Nephron progenitor cell (in vitro differentiated cells): Measurements from ENCODE around the gene BHLHE23.

Experiments used
- DNase-seq: peaks from one replicate; pipeline ENCODE4 v3.0.0; 2021
- H3K27ac Mint-ChIP-seq: 2 replicates; pipeline ENCODE4 v1.8.0; 2021; ENCODE audit warnings: mild to moderate bottlenecking, moderate library complexity, mixed read lengths
- H3K27me3 Mint-ChIP-seq: 2 replicates; pipeline ENCODE4 v1.8.0; 2021; ENCODE audit warnings: mild to moderate bottlenecking, low read depth, mixed read lengths; ENCODE audit not compliant: poor library complexity
- H3K36me3 Mint-ChIP-seq: 2 replicates; pipeline ENCODE4 v1.8.0; 2021; ENCODE audit warnings: low read depth, mixed read lengths
- H3K4me1 Mint-ChIP-seq: 2 replicates; pipeline ENCODE4 v1.8.0; 2021; ENCODE audit warnings: mixed read lengths
- H3K4me3 Mint-ChIP-seq: 2 replicates; pipeline ENCODE4 v1.8.0; 2021; ENCODE audit warnings: mild to moderate bottlenecking, moderate library complexity, mixed read lengths
- H3K9me3 Mint-ChIP-seq: 2 replicates; pipeline ENCODE4 v1.8.0; 2021; ENCODE audit warnings: mild to moderate bottlenecking, moderate library complexity, mixed read lengths
- TF ChIP-seq, protein P1 (sequence below): fragments of 200-600 bp; sonication (generic); IDR thresholded peaks from 2 replicates; pipeline ENCODE4 v1.5.0; 2021; ENCODE audit warnings: antibody characterized with exemption

The BHLHE23 gene

DNA sequence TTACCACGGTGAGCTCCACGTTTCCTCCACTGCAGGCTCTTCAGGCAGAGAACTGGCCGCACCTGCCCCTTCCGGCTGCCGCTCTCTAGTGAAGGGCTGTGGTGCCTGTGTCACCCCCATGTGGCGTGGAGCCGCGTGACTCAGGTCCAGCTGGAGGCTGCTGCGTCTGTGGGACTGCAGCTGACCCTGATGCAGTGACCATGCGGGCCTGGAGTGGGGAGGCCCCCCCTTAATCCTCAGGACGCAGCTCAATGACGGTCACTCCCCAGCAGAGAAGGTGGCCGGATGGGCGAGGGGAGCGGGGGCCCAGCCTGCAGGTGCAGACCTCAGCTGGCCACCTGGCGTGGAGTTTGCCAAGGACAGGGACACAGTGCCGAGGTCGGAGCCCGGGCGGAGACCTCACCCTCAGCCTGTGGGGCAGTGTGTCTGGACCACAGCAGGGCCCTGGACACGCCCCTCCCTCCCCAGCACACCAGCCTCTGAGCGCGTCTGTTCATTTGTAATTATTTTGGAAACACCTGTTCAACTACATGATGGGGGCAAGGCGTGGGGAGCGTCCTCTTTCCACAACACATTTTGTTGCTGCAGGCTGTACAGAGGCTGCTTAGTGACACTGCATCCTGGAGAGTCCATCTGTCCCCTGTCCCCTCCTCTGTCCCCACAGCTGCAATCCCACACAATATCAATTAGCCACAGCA is 10.7 kb downstream of the BHLHE23 start:
- H3K4me1 Mint-ChIP-seq: peaks cover 35% of the 10 kb centered on the region
- H3K27me3 Mint-ChIP-seq: peaks cover 72% of the 10 kb centered on the region

DNA sequence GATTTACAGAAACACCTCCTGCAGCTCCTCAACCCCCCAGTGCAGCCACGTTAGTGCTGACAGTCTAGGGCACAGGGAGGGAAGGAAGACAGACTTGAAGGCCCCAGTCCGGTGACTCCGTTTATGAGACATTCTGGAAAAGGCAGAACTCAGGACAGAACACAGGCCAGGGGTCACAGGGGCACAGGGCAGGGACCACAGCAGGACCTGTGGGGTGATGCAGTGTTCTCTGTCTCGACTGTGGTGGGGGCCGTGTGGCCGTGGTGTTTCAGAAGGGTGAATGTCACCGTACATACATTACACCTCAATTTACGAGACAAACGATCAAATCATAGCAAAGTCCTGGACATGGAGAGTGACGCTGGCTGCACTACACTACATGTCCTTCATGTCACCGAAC is 11.3 kb downstream of the BHLHE23 start:
- peaks cover 37% of the 10 kb centered on the region for H3K4me1 Mint-ChIP-seq
- H3K27me3 Mint-ChIP-seq: peaks cover 72% of the 10 kb centered on the region
- no peaks in the 10 kb centered on the region for H3K36me3 Mint-ChIP-seq
- DNase-seq: no peak
- H3K27ac Mint-ChIP-seq: no peak overlapping the region
- H3K9me3 Mint-ChIP-seq: peaks cover 15% of the 10 kb centered on the region
- TF ChIP-seq, protein P1, sequence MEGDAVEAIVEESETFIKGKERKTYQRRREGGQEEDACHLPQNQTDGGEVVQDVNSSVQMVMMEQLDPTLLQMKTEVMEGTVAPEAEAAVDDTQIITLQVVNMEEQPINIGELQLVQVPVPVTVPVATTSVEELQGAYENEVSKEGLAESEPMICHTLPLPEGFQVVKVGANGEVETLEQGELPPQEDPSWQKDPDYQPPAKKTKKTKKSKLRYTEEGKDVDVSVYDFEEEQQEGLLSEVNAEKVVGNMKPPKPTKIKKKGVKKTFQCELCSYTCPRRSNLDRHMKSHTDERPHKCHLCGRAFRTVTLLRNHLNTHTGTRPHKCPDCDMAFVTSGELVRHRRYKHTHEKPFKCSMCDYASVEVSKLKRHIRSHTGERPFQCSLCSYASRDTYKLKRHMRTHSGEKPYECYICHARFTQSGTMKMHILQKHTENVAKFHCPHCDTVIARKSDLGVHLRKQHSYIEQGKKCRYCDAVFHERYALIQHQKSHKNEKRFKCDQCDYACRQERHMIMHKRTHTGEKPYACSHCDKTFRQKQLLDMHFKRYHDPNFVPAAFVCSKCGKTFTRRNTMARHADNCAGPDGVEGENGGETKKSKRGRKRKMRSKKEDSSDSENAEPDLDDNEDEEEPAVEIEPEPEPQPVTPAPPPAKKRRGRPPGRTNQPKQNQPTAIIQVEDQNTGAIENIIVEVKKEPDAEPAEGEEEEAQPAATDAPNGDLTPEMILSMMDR: no peak
- no peak overlapping the region for H3K4me3 Mint-ChIP-seq

More for the DNA sequence above, 10.7 kb downstream of the BHLHE23 start:
- TF ChIP-seq, protein P1: no peak
- no peak for DNase-seq
- H3K27ac Mint-ChIP-seq: no peak overlapping the region
- no peak overlapping the region for H3K4me3 Mint-ChIP-seq
- H3K36me3 Mint-ChIP-seq: no peaks in the 10 kb centered on the region
- H3K9me3 Mint-ChIP-seq: peaks cover 15% of the 10 kb centered on the region

DNA sequence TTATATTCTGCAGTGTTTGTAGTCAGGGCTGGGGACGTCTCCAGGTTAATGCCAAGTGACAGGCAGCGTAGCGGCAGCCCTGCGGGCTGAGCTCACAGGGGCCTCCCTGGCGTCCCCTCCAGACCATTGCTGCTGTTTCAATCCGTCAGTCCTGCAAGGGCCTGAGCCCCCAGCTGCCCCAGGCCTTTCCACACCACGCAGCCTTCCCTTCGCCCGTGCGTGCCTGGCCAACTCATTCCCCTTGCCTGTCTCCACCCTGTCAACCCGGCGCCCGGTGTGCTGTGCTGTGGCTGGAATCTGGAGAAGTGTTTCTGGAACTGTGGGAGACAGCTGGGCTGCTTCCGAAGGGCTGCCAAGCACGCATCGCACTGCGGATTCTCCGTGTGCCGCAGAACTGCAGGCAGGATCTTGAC is 11.9 kb downstream of the BHLHE23 start:
- Mint-ChIP-seq H3K9me3 (peaks cover 10% of the 10 kb centered on the region), H3K27me3 (peaks cover 71% of the 10 kb centered on the region), H3K27ac (no peak overlapping the region), H3K4me1 (peaks cover 37% of the 10 kb centered on the region), H3K4me3 (no peak overlapping the region), H3K36me3 (no peaks in the 10 kb centered on the region)
- TF ChIP-seq, protein P1: no peak
- no peak for DNase-seq

DNA sequence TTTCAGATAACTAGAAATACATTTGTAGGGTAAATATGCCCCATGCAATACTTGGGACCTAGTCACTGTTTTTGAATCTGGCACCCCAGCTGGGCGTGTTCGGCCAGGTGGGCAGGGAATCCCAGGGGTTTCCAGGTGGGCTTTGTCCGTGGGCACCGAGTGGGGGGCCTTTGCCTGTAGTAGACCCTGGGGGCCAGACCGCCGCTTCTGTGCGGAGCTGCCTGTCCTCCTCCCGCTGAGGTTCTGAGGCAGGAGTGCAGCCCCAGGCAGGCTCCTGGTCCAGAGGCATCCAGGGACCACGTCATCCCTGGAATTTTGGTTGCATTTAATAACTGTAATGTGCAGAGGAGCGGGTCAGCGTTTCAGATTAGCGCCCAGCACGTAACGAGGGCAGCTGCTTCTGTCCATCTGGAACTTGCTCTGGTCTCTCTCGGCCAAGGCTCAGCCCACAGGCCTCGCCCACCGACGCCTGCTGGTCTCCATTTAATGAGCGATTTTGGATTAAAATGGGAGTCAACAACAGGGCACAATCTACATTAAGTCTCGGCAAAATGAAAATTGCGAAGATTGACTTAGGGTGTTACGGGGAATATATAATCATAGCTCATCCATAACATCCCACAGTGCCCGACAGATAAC is 12.8 kb downstream of the BHLHE23 start:
- Mint-ChIP-seq H3K27me3 (peaks cover 65% of the 10 kb centered on the region), H3K9me3 (peaks cover under 1% of the 10 kb centered on the region), H3K4me1 (peaks cover 37% of the 10 kb centered on the region), H3K27ac (no peak overlapping the region), H3K36me3 (no peaks in the 10 kb centered on the region), H3K4me3 (no peak overlapping the region)
- TF ChIP-seq, protein P1: no peak
- DNase-seq: no peak

DNA sequence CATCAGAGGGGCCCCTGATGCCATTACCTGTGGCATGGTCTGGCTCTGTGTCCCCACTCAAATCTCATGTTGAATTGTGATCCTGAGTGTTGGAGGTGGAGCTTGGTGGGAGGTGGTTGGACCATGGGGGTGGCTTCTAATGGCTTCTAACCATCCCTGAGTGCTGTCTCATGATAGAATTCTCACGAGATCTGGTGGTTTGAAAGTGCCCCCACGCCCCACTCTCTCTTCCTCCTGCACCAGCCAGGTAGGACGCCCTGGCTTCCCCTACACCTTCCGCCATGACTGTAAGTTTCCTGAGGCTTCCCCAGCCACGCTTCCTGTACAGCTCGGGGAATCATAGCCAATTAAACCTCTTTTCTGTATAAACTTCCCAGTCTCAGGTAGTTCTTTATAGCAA is 14.9 kb downstream of the BHLHE23 start:
- H3K27ac Mint-ChIP-seq: no peak overlapping the region
- TF ChIP-seq, protein P1: no peak
- H3K9me3 Mint-ChIP-seq: no peaks in the 10 kb centered on the region
- peaks cover 55% of the 10 kb centered on the region for H3K27me3 Mint-ChIP-seq
- no peaks in the 10 kb centered on the region for H3K36me3 Mint-ChIP-seq
- peaks cover 28% of the 10 kb centered on the region for H3K4me1 Mint-ChIP-seq
- H3K4me3 Mint-ChIP-seq: no peak overlapping the region
- no peak for DNase-seq
